ENCODE results near the gene HLCS. TPM values are rescaled to one million over a fixed set of nuclear protein-coding genes. Genes with fewer than 3 reads are reported as not detected.

Gene HLCS
- total RNA-seq, 6 experiments from 2014 or later = 12.6 to 19.1 (median 16.0) TPM

- no peaks in the 10 kb centered on the region for H3K9me3 ChIP-seq
- no peak overlapping the region for H3K4me3 ChIP-seq
- no peaks in the 10 kb centered on the region for H3K4me1 ChIP-seq
- H3K36me3 ChIP-seq = no peaks in the 10 kb centered on the region
- no peak for DNase-seq
- TF ChIP-seq POLR2A (IDR thresholded peaks at IDR 0.05) = no peak
- TF ChIP-seq CTCF (IDR thresholded peaks at IDR 0.05) = no peak
- no peak overlapping the region for H3K27ac ChIP-seq
- WGBS (ENCODE audit: insufficient coverage, low coverage, low lambda C conversion rate, missing lambda C conversion rate) = 85% methylated on average over 13 of the region's 16 CpGs
- intact Hi-C loops (cut with DNase I) = loop anchor here in 1 of 2 donors (10.0 kb wide), 1 partner anchor 45 kb away; no protein-coding TSS in a partner anchor
- no peak for ATAC-seq
- no peaks in the 10 kb centered on the region for H3K27me3 ChIP-seq
These were observed 56.4 kb downstream of the HLCS start for GRCh38 chr21:36909901-36910561.

GRCh38 chr21:36909423-36909822 is 57.0 kb downstream of the HLCS start:
- Histone ChIP-seq H3K9me3 (no peaks in the 10 kb centered on the region), H3K4me3 (no peak overlapping the region), H3K36me3 (no peaks in the 10 kb centered on the region), H3K27me3 (no peaks in the 10 kb centered on the region), H3K27ac (no peak overlapping the region), H3K4me1 (no peaks in the 10 kb centered on the region)
- ATAC-seq = no peak
- 62% methylated on average over 5 of the region's 5 CpGs for WGBS (ENCODE audit: insufficient coverage, low coverage, low lambda C conversion rate, missing lambda C conversion rate)
- DNase-seq = no peak
- intact Hi-C loops (cut with DNase I) = no loop called here
- TF ChIP-seq CTCF (IDR thresholded peaks at IDR 0.05) (no peak), POLR2A (IDR thresholded peaks at IDR 0.05) (no peak)

- WGBS (ENCODE audit: insufficient coverage, low coverage, low lambda C conversion rate, missing lambda C conversion rate) = 91% methylated on average over 3 of the region's 3 CpGs
- no peak for ATAC-seq
- TF ChIP-seq POLR2A (IDR thresholded peaks at IDR 0.05) = no peak
- TF ChIP-seq CTCF (IDR thresholded peaks at IDR 0.05) = no peak
These were observed 58.1 kb downstream of the HLCS start for GRCh38 chr21:36908260-36908908.

GRCh38 chr21:36904093-36904666 is 62.3 kb downstream of the HLCS start:
- no peak overlapping the region for H3K4me3 ChIP-seq
- H3K27ac ChIP-seq = no peak overlapping the region
- TF ChIP-seq CTCF (IDR thresholded peaks at IDR 0.05) (no peak), POLR2A (IDR thresholded peaks at IDR 0.05) (no peak)
- H3K4me1 ChIP-seq = no peaks in the 10 kb centered on the region
- ATAC-seq (no peak), DNase-seq (no peak)
- H3K27me3 ChIP-seq = no peaks in the 10 kb centered on the region
- WGBS (ENCODE audit: insufficient coverage, low coverage, low lambda C conversion rate, missing lambda C conversion rate) = 85% methylated on average over 3 of the region's 3 CpGs
- H3K36me3 ChIP-seq = no peaks in the 10 kb centered on the region
- H3K9me3 ChIP-seq = no peaks in the 10 kb centered on the region
- intact Hi-C loops (cut with DNase I) = no loop called here

More at GRCh38 chr21:36908260-36908908, 58.1 kb downstream of the HLCS start:
- intact Hi-C loops (cut with DNase I) = no loop called here
- no peak overlapping the region for H3K4me3 ChIP-seq
- no peaks in the 10 kb centered on the region for H3K27me3 ChIP-seq
- H3K9me3 ChIP-seq = no peaks in the 10 kb centered on the region
- DNase-seq = no peak
- no peaks in the 10 kb centered on the region for H3K36me3 ChIP-seq
- H3K27ac ChIP-seq = no peak overlapping the region
- no peaks in the 10 kb centered on the region for H3K4me1 ChIP-seq

Data from right lobe of liver (tissue), 6 donors.